ENCODE data around the gene PIK3C3. TPM values are rescaled to one million over a fixed set of nuclear protein-coding genes. Genes with fewer than 3 reads are reported as not detected.
A peak's percentile ranks its signal among the peaks of the same experiment; 100 is the strongest.

Gene PIK3C3
- 10 to 100 TPM; 44.1 to 47.8 TPM for total RNA-seq
- long read RNA-seq, full-length matches to known transcripts = 20 of 23 reads
- long read RNA-seq, partial matches to known transcripts = 0 of 23 reads
- long read RNA-seq, other reads (novel, unspliced or antisense) = 3 of 23 reads

DNA sequence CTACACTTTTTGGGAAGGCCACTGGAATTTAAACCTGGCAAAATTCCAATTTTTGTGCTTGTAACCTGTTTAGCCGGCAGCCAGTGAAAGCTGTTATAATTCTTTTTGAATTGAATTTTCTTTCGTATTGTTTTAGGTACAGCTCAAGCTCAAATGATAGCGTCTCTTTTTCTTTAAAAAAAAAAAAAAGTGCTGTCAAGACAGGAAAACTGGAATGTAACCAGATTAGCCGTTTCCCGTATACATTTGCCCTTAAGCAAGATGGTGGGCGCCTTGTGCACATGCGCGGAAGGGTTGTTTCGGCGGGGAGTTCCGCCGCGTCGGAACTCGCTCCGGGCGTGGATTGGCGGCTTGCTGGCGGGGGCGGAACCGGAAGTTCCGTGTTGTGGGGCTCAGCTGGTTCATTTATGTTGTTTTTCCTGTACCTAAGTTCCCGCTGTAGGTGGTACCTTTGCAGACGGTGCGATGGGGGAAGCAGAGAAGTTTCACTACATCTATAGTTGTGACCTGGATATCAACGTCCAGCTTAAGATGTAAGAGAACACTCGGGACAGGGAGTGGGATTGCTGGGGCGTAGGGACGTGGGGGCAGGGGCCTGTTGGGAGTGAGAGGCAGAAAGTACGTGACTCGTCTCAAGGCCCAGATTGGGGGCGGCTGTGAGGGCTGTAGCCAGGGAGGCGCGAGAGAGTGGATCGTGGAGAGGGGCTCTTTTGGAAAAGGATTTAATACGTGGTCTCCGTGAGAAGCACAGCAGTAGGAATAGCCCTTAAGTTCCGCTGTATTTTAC is at the start of gene PIK3C3:
Gene PIK3C3, plus strand, starts transcription at position 408 of the 787 bp plus-strand sequence. Its CDS starts 58 bp downstream, at position 466.
- DNase-seq = peak; percentile 97 to 98
- intact Hi-C loops (cut with DNase I, micrococcal nuclease) = no loop called here
- ATAC-seq = peak; percentile 99

DNA sequence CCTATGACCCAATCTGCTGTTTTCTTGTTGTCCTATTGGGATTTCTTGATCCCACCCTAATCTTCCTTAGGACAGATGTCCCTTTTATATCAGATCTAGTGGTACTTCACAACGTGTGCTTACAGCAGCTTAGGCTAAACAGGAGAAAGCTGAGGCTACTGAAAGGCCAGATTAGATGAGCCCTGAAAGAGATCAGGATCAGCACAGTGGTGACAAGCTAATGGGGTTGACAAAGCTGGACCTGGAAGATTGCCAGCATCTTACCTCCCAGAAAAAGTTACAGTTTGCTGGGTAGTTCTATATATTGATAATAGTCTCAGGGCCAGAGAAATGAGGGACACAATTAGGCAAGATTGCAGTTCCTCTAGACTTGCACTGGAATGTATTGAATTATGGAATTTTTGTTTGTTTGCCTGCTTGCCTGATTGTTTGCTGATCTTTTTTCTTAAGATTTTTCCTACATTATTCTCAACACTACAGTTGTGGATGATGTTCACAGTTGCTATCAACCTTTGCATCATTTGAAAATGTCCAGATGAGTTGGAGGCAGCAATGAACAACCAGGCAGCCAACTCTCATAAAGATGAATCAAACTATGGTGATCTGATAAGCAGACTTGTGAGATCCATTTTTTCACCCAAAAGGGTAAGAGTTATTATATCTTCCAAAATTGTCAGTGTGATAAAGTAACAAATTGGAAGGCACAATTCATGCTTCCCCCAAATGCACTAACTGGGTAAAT is 49.1 kb upstream of the PIK3C3 start:
- intact Hi-C loops (cut with DNase I, micrococcal nuclease) = no loop called here
- DNase-seq = no peak
- no peak for ATAC-seq

GRCh38 chr18:41906528-41907146 is 48.4 kb upstream of the PIK3C3 start:
- no peak for ATAC-seq
- intact Hi-C loops (cut with DNase I, micrococcal nuclease) = no loop called here
- no peak for DNase-seq

GRCh38 chr18:41917181-41917580 is 37.9 kb upstream of the PIK3C3 start:
- DNase-seq (no peak), ATAC-seq (no peak)
- intact Hi-C loops (cut with DNase I, micrococcal nuclease) = no loop called here

DNA sequence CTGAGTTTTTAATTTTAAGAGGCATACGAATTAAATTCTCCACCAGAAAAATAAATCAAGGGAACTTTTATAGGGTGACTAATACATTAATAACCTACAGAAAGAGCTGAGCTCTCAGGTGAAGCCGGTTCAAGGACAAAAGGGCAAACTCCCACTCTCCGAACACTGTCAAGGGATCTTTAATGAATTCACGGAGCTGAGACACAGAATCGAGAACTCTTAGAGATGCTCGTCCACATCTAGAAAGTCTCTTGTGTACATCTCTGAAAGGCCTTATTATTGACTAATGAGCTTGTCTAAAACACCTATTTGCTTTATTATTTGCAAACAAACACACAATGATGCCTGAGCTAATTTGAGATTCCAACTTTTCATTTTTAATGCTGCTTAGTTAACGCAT is 33.3 kb upstream of the PIK3C3 start:
- ATAC-seq (no peak), DNase-seq (no peak)
- intact Hi-C loops (cut with DNase I, micrococcal nuclease) = no loop called here

- intact Hi-C loops (cut with DNase I, micrococcal nuclease) = no loop called here
- ATAC-seq = no peak
- no peak for DNase-seq
Observed at GRCh38 chr18:41922176-41922575, 32.9 kb upstream of the PIK3C3 start.

DNA sequence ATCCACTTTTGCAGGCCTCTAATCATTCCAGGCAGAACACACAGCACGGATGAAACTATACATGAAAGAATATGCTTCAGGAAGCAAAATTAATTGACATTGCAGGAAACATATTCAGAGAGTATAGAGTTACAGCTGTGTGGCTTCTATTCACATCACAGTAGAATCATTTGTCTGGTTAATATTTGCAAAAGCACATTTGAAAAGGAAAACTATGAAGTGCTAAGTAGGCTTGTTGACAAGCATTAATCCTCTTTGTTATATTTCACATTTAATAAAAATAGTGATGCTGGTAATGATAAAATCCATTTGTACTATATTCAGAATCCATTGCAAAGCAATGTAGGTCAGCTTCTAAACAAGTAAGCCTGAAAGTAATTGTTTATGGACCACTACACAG is 32.2 kb upstream of the PIK3C3 start:
- ATAC-seq = no peak
- no peak for DNase-seq
- intact Hi-C loops (cut with DNase I, micrococcal nuclease) = no loop called here

DNA sequence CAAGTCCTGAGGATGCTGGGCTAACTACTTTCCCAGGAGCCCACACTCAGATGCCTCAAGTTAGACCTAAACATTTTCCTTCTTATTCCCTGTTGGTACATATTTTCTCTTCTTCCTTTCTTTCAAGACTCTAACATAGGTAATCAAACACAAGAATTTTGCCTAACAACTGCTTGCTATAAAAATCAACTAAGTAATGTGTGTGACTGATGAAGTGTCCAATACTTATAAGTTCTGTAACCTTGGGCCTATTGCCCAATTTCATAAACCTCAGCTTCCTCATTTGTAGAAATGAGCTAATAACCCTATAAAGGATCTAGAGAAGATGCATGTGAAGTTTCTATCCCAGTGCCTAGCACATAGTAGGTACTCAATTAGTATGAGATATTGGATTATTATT is 31.6 kb upstream of the PIK3C3 start:
- intact Hi-C loops (cut with DNase I, micrococcal nuclease) = no loop called here
- DNase-seq = no peak
- no peak for ATAC-seq

DNA sequence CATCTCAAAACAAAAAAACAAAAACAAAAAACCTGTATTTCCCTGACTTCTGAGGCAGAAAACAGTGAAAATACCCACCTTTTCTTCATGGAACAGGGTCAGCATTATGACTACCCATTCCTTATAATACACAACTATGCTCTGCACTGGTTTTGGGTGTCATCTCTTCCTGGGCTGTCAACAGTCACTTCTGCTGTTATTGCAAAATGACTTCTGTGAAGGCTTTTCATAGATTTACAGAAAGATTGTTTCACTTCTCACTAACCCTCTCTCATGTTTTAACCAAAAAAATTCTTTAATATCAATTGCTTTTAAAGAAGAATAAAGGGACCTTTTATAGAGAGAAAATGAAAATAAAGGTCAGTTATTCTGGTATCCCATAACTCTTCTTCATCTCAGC is 26.5 kb upstream of the PIK3C3 start:
- DNase-seq = no peak
- no peak for ATAC-seq
- intact Hi-C loops (cut with DNase I, micrococcal nuclease) = no loop called here

- intact Hi-C loops (cut with DNase I, micrococcal nuclease) = no loop called here
- no peak for DNase-seq
- ATAC-seq = no peak
Observed at GRCh38 chr18:41932899-41933298, 22.1 kb upstream of the PIK3C3 start.

DNA sequence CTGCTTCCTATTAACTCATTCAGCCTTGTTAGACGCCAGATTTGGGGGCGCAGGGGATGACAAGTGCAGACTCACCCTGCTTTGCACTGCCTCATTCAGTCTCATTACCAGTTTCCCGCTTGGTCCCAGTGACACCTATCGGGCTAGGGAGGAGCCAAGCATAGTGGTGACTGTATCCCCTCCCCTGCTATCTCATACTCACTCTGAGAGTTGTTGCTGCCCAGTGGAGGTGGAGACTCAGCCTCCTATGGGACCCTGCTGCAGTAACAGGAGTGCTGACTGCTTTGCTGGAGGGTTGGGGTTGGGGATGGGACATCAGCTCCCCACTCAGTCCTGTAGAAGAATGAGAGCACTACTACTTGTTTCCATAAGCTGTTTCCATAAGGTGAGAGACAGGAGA is 21.3 kb upstream of the PIK3C3 start:
- DNase-seq = no peak
- ATAC-seq = no peak
- intact Hi-C loops (cut with DNase I, micrococcal nuclease) = no loop called here

DNA sequence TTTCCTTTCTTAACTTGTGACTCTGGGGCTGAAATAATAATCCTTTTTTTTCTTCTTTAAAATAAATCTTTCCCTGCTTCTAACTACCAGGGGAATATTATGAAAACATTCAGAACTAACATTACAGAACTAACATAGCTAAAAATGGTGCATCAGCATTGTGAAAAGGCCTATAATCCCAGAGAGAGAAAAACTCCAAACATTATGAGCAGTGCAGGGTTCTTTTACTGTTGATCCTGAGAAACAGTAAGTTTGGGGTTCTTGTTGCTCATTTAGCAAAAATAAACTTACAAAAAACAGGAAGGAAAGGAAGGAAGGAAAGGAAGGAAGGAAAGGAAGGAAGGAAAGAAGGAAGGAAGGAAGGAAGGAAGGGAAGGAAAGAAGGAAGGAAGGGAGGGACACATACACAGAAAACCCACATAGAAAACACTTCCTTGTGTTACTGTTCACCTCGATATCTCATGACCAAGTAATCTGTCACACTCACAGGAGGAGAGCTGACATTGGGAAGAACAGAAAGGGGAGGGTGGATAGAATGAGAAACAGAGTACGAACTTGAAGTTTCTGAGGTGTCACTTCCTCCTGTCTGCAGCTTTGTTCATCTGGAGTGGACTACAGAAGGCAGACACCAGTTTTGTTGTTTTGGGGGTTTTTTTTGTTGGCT is 18.4 kb upstream of the PIK3C3 start:
- DNase-seq (no peak), ATAC-seq (no peak)
- intact Hi-C loops (cut with DNase I, micrococcal nuclease) = no loop called here

- no peak for DNase-seq
- no peak for ATAC-seq
- intact Hi-C loops (cut with DNase I, micrococcal nuclease) = no loop called here
Observed at GRCh38 chr18:41938445-41938844, 16.6 kb upstream of the PIK3C3 start.

DNA sequence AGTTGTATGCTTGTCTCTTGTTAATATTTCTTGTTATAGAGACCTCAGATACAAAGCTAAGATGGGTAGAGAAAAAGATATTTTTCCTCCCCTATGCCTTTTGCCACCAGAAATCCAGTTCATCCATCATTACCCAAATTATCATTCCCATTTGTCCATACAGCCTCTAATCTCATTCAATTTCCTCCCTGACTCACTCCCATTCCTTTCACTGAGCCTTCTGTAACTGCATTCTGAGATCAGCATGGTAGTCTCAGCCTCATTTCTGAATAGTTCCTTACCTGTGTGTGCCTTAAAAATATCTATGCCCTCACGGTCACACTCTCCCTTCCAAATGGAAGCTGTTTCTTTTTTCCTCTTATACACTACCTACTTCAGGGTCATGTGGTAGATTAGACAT is 15.7 kb upstream of the PIK3C3 start:
- intact Hi-C loops (cut with DNase I, micrococcal nuclease) = no loop called here
- DNase-seq (no peak), ATAC-seq (no peak)

DNA sequence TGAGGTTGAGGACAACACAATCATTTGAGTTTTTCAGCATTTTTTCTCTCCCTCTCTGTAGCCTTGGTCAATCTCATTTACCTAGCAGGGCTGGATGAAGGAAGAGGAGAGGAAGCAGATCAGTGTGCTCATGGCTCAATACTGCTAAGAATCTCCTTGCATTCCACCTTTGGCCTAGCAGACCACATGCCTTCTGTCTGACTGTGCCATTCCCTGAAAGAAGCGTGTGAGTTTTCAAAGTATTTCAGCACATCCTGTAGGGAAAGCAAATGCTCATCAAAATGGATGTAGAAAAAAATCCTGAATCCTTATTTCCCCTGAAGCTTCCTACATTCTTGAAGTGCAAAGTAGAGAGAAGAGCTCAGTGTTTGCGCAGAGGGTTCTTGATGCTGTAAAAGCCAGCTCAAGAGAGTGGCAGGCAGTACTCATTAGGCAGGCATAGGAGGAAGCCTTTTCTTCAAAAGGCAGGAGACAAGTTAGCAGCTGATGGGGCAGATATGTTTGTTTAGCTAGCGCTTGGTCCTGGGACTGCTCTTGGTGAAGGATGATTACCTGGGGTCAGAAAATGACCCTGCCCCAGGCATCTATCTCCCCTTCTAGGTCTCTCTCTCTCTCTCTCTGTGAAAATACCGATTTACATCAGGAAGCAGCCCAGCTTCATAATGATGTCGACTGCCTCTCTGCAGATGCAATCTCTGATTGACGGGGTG is 14.4 kb upstream of the PIK3C3 start:
- DNase-seq = no peak
- no peak for ATAC-seq
- intact Hi-C loops (cut with DNase I, micrococcal nuclease) = no loop called here

- no peak for ATAC-seq
- DNase-seq = no peak
- intact Hi-C loops (cut with DNase I, micrococcal nuclease) = no loop called here
Observed at GRCh38 chr18:41942254-41942653, 12.8 kb upstream of the PIK3C3 start.

GRCh38 chr18:41948544-41949110 is 6.4 kb upstream of the PIK3C3 start:
- DNase-seq (no peak), ATAC-seq (no peak)
- intact Hi-C loops (cut with DNase I, micrococcal nuclease) = no loop called here

GRCh38 chr18:41949206-41949920 is 5.7 kb upstream of the PIK3C3 start:
- peak; percentile 47 for ATAC-seq
- intact Hi-C loops (cut with DNase I, micrococcal nuclease) = no loop called here
- DNase-seq = no peak
